ENCODE data around the gene LRP1B. TPM values are rescaled to one million over a fixed set of nuclear protein-coding genes. Genes with fewer than 3 reads are reported as not detected.

Gene LRP1B
- total and polyA plus RNA-seq, 4 donors: 0.01 to 0.84 (median 0.17) TPM

DNA sequence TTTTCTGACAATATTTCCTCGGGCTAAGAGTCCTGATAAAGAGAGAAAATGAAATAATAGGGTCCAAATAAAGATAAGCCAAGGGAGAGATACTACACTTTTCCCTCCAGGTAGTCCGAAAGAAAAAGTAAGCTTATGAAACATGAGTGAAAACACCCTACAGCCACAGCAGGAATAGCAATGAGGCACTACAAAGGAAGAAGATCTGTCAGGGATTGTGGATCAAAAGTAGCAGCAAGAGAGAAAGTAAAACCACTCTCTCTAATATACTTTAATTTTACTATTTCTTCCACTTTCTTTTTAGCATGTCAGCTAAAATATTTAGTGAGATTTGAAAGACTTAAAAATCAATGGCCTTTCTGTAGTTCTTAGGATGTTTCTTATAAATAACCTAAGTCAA lies 1601.8 kb downstream of the LRP1B start:
- WGBS: 72% methylated on average over 2 of the region's 2 CpGs
- no peak overlapping the region for H3K27ac ChIP-seq (ENCODE audit: low read depth in 1 of 2, low read length in 2 of 2)

GRCh38 chr2:140526575-140526974 lies 1604.2 kb downstream of the LRP1B start:
- H3K27me3 ChIP-seq (ENCODE audit: control insufficient read depth in 4 of 4, insufficient read depth in 4 of 4, low read length in 3 of 4): no peaks in the 10 kb centered on the region
- no peaks in the 10 kb centered on the region for H3K9me3 ChIP-seq (ENCODE audit: control insufficient read depth in 4 of 4, low read length in 3 of 4)
- no peak overlapping the region for H3K9ac ChIP-seq (ENCODE audit: low read depth in 1 of 2, low read length in 2 of 2)
- H3K27ac ChIP-seq (ENCODE audit: low read depth in 1 of 2, low read length in 2 of 2): no peak overlapping the region
- no peak overlapping the region for H3K4me3 ChIP-seq (ENCODE audit: low read depth in 1 of 3, low read length in 3 of 3)
- H3K4me1 ChIP-seq (ENCODE audit: control insufficient read depth in 4 of 4, insufficient read depth in 4 of 4, low read length in 3 of 4): peaks cover 0 to 3% (median 0%) of the 10 kb centered on the region in 4 donors
- H3K36me3 ChIP-seq (ENCODE audit: control insufficient read depth in 4 of 4, insufficient read depth in 3 of 4, low read depth in 1 of 4, low read length in 3 of 4): no peaks in the 10 kb centered on the region
- DNase-seq (ENCODE audit: low spot score): no peak
- TF ChIP-seq TAF1 (conservative IDR thresholded peaks at IDR 0.05): no peak
- no peak for TF ChIP-seq MAX (IDR thresholded peaks at IDR 0.05)
- no peak for TF ChIP-seq NR2F2 (IDR thresholded peaks at IDR 0.05)
- no peak for TF ChIP-seq HNF4G (IDR thresholded peaks at IDR 0.05)
- no peak for TF ChIP-seq FOXA1 (IDR thresholded peaks at IDR 0.05)
- TF ChIP-seq JUND (IDR thresholded peaks at IDR 0.05): no peak
- no peak for TF ChIP-seq HNF4A (conservative IDR thresholded peaks at IDR 0.05)
- TF ChIP-seq YY1 (IDR thresholded peaks at IDR 0.05): no peak
- no peak for TF ChIP-seq FOXA2 (IDR thresholded peaks at IDR 0.05)
- no peak for TF ChIP-seq RXRA (IDR thresholded peaks at IDR 0.05)
- TF ChIP-seq GABPA (IDR thresholded peaks at IDR 0.05 in 1 of 2, conservative IDR thresholded peaks at IDR 0.05 in 1 of 2): no peak
- TF ChIP-seq EGR1 (IDR thresholded peaks at IDR 0.05; ENCODE audit: low read depth in 2 of 2): no peak
- TF ChIP-seq SP1 (IDR thresholded peaks at IDR 0.05): no peak
- no peak for TF ChIP-seq RAD21 (IDR thresholded peaks at IDR 0.05)
- TF ChIP-seq, protein P1, sequence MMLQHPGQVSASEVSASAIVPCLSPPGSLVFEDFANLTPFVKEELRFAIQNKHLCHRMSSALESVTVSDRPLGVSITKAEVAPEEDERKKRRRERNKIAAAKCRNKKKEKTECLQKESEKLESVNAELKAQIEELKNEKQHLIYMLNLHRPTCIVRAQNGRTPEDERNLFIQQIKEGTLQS (IDR thresholded peaks at IDR 0.05): no peak
- no peak for TF ChIP-seq REST (IDR thresholded peaks at IDR 0.05)
- no peak for TF ChIP-seq ZBTB33 (IDR thresholded peaks at IDR 0.05)

More for the DNA sequence above, 1601.8 kb downstream of the LRP1B start:
- no peaks in the 10 kb centered on the region for H3K9me3 ChIP-seq (ENCODE audit: control insufficient read depth in 4 of 4, low read length in 3 of 4)
- H3K27me3 ChIP-seq (ENCODE audit: control insufficient read depth in 4 of 4, insufficient read depth in 4 of 4, low read length in 3 of 4): no peaks in the 10 kb centered on the region
- peaks cover 0 to 3% (median 0%) of the 10 kb centered on the region in 4 donors for H3K4me1 ChIP-seq (ENCODE audit: control insufficient read depth in 4 of 4, insufficient read depth in 4 of 4, low read length in 3 of 4)
- no peak for TF ChIP-seq RAD21 (IDR thresholded peaks at IDR 0.05)
- TF ChIP-seq, protein P1 (IDR thresholded peaks at IDR 0.05): no peak
- TF ChIP-seq EGR1 (IDR thresholded peaks at IDR 0.05; ENCODE audit: low read depth in 2 of 2): no peak
- no peak for TF ChIP-seq MAX (IDR thresholded peaks at IDR 0.05)
- no peak for TF ChIP-seq GABPA (IDR thresholded peaks at IDR 0.05 in 1 of 2, conservative IDR thresholded peaks at IDR 0.05 in 1 of 2)
- no peak for TF ChIP-seq FOXA2 (IDR thresholded peaks at IDR 0.05)
- no peak for DNase-seq (ENCODE audit: low spot score)
- no peaks in the 10 kb centered on the region for H3K36me3 ChIP-seq (ENCODE audit: control insufficient read depth in 4 of 4, insufficient read depth in 3 of 4, low read depth in 1 of 4, low read length in 3 of 4)
- no peak overlapping the region for H3K4me3 ChIP-seq (ENCODE audit: low read depth in 1 of 3, low read length in 3 of 3)
- H3K9ac ChIP-seq (ENCODE audit: low read depth in 1 of 2, low read length in 2 of 2): no peak overlapping the region
